AG10803 (cell line): ENCODE data around the gene PYCR2.
A peak's percentile ranks its signal among the peaks of the same experiment; 100 is the strongest.

Experiments
- DNase-seq: peaks from one replicate; pipeline ENCODE4 v3.0.0; 2010; ENCODE audit warnings: low read depth
- H3K4me3 ChIP-seq: 2 replicates; pipeline ENCODE4 v1.5.1; 2011; ENCODE audit warnings: mild to moderate bottlenecking, low read length, control low read depth
- CTCF ChIP-seq: conservative IDR thresholded peaks from 2 replicates; pipeline ENCODE4 v1.5.1; 2011; ENCODE audit warnings: mild to moderate bottlenecking, low read length, control low read depth, inconsistent platforms

The PYCR2 gene

DNA sequence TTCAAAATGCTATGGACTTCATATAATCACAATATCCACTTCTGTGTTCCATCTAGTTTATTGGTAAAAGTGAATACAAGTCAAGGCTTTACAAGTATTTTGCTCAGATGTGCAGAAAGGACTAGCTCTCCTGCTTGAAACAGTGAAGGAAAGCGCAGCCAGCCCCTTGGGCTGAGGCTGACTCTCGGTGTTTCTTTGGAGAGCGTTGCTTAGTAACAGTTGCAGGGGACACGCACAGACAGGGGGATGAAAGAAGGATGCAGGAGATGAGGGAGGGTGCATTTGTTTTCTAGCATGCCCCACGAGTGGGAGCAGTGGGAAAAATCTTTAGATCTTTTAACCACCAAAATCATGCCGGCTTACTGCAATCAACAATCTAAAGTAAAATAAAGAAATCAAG lies 9.1 kb downstream of the PYCR2 start:
- no peak for TF ChIP-seq CTCF
- DNase-seq: no peak
- no peak overlapping the region for H3K4me3 ChIP-seq

GRCh38 chr1:225914391-225914790 lies 9.7 kb downstream of the PYCR2 start:
- TF ChIP-seq CTCF: no peak
- no peak overlapping the region for H3K4me3 ChIP-seq
- DNase-seq: no peak

GRCh38 chr1:225911191-225912130 lies 12.6 kb downstream of the PYCR2 start:
- H3K4me3 ChIP-seq: no peak overlapping the region
- TF ChIP-seq CTCF: peak; percentile 59
- DNase-seq: peak; percentile 36

GRCh38 chr1:225909477-225909876 lies 14.6 kb downstream of the PYCR2 start:
- TF ChIP-seq CTCF: no peak
- H3K4me3 ChIP-seq: no peak overlapping the region

GRCh38 chr1:225908773-225909172 lies 15.3 kb downstream of the PYCR2 start:
- DNase-seq: no peak
- no peak for TF ChIP-seq CTCF
- H3K4me3 ChIP-seq: no peak overlapping the region

More at GRCh38 chr1:225909477-225909876, 14.6 kb downstream of the PYCR2 start:
- no peak for DNase-seq

DNA sequence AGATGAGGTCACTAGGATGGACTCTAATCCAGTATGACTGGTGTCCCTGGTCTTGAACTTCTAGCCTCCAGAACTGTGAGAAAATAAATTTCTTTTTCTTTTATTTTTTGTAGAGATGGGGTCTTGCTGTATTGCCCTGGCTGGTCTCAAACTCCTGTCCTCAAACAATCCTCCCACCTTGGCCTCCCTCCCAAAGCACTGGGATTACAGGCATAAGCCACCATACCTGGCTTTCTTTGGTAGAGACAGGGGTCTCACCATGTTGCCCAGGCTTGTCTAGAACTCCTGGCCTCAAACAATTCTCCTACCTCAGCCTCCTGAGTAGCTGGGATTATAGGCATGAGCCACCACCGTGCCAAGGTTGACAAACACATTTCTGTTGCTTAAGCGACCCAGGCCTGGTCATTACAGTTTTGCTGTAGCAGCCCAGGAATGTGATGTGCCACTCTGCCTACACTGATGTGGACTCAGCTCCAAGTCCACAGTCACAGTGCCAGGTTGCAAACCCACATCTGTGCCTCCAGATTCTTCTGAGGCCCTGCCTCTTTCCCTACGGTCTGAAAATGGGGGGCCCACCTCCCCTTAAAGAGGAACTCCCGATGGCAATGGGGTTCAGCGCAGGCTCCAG lies 15.9 kb downstream of the PYCR2 start:
- peak; percentile 33 for DNase-seq
- no peak for TF ChIP-seq CTCF
- H3K4me3 ChIP-seq: no peak overlapping the region

DNA sequence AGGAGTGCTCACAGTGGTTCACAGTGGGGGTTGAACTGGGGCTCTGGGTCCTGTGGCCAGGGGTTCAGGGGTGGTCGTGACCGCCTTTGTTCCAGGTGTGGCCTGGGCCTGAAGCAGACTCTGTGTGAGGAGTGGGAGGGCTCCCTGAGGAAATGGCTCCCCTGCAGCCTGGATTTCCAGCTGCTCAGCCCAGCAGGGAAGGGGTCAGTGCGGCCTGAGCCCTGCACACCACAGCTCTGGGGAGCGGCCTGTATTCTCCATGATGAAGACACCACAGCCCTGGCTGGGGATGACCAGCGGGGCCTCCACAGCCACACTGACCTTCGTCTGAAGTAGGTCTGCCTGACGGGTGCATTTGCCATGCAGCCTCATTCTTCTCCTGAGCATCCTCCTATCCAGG lies 16.7 kb downstream of the PYCR2 start:
- H3K4me3 ChIP-seq: no peak overlapping the region
- no peak for DNase-seq
- no peak for TF ChIP-seq CTCF
